SK-N-SH treated with all-trans-retinoic acid at 6 μM for 48 hours (cell line): Measurements from ENCODE around the gene TRIM16.
"Not testable (repeated sequence)": the region's sequence is repeated elsewhere in the genome, so short reads cannot be mapped to it uniquely, and the experiment has no call there.

Experiments used
- ATAC-seq: fragments of 200-7000 bp; cut with Tn5 transposase; 3 replicates; pipeline ENCODE4 v1.9.1; 2020; ENCODE audit warnings: mild to moderate bottlenecking, moderate library complexity
- ARNTL ChIP-seq: fragments of 450-650 bp; formaldehyde crosslinking; IDR thresholded peaks from 2 replicates; pipeline ENCODE4 v1.5.0; 2020; ENCODE audit warnings: low read depth, mild to moderate bottlenecking, moderate library complexity, borderline replicate concordance
- ZNF565 ChIP-seq: fragments of 450-650 bp; formaldehyde crosslinking; conservative IDR thresholded peaks from 2 replicates; pipeline ENCODE4 v1.5.0; 2020; ENCODE audit warnings: low read depth, mild to moderate bottlenecking, moderate library complexity
- TF ChIP-seq, protein P1 (sequence below): fragments of 250-450 bp; sonication (Bioruptor Pico); IDR thresholded peaks from 2 replicates; pipeline ENCODE4 v1.8.0; 2020; ENCODE audit warnings: mild to moderate bottlenecking, moderate library complexity, borderline replicate concordance

TRIM16 gene

DNA sequence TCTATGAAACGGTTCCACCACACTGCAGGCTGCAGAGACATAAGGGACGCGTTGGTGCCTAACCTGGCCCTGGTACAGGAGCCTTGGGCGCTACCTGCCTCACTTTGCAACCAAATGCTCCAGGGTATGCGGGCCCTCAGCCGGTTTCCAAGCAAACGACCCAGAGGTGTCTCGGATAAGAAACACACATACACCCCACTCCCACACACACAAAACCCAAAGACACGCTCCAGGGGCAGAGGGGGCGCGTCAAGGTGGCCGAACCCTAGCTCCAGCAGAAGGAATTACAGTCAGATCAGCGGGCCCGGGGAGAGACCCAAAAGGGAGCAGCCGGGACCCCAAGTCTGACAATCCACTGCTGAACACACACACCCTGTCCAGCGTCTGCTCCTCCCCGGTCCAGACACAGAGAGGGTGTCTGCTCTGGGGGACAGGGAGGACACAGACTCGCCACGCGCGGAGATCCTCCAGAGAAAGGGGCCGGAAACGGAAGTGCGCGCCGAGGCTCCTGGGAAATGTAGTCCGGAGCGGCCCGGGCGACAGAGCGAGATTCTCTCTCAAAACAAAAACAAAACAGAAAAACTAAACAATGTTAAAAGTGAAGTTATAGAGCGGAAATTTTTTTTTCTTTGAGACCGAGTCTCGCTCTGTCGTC, at the start of gene TRIM16:
TSS of gene TRIM16 (minus strand) at position 488 of the 655 bp plus-strand sequence. CDS start 32,702 bp downstream, outside the sequence.
- peak; percentile 97 for ATAC-seq

DNA sequence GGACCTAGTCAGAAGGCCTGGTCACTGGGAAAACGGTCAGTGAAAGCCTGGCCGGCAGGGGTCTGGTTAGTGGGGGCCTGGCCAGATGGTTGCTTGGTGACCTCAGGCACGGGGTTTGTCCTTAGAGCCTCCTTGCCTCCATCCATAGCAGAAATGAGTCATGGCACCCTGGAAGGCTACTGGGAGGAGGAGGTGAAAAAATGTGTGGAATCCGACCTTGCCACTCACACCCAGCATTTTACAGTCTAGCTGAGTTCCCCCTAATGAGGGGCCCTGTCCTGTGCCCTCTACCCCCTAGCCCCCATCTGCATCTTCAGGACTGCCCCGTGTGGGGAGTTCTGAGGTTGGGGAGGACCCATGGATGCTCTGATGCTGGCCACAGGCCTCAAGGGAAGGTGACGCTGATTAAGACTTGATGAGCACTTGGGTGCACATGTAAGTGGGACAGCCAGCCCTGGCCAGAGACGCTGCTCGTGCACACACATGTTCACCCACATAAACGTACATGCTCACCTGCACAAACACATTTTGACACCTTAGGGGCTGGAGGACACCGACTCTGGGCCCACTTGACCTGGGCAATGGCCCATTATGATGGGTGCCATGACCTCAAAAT, 49.2 kb upstream of the TRIM16 start:
- not testable (repeated sequence) for ATAC-seq

DNA sequence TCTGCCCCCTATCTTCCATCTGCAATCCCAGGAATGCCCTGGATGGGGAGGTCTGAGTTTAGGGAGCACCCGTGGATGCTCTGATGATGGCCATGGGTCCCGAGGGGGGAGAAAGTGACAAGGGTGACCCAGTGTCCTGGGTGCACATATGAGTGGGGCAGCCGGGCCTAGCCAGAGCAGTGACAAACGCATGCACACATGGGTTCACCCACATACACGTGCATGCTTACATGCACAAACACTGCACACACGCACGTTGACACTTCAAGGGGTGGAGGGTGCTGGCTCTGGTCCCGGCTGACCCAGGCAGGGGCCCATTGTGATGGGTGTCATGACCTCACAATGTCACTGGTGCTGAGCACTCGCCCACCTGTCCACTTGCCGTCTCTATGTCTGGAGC, 47.8 kb upstream of the TRIM16 start, which contains the start of gene TBC1D26:
TSS of gene TBC1D26 (plus strand) at position 384 of the 400 bp plus-strand sequence. CDS start 3,066 bp downstream, outside the sequence.
- not testable (repeated sequence) for ATAC-seq

DNA sequence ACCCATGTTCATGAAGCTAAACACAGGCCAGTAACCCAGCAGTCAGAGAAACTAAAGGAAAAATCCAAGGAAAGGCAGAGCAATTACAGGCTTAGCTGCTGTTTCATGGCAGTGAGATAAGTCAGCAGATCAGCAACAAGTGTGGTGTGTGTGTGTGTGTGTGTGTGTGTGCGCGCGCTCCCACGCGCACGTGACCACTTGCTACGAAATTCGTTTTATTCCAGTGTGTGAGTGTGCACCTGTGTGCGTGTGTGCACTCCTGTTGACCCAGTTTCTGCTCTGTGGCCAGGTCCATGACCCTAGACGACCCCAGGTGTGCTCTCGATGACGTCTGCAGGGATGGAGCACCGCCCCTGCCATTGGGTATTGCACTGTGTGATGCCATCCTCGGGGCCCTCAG, 46.4 kb upstream of the TRIM16 start:
- not testable (repeated sequence) for ATAC-seq

DNA sequence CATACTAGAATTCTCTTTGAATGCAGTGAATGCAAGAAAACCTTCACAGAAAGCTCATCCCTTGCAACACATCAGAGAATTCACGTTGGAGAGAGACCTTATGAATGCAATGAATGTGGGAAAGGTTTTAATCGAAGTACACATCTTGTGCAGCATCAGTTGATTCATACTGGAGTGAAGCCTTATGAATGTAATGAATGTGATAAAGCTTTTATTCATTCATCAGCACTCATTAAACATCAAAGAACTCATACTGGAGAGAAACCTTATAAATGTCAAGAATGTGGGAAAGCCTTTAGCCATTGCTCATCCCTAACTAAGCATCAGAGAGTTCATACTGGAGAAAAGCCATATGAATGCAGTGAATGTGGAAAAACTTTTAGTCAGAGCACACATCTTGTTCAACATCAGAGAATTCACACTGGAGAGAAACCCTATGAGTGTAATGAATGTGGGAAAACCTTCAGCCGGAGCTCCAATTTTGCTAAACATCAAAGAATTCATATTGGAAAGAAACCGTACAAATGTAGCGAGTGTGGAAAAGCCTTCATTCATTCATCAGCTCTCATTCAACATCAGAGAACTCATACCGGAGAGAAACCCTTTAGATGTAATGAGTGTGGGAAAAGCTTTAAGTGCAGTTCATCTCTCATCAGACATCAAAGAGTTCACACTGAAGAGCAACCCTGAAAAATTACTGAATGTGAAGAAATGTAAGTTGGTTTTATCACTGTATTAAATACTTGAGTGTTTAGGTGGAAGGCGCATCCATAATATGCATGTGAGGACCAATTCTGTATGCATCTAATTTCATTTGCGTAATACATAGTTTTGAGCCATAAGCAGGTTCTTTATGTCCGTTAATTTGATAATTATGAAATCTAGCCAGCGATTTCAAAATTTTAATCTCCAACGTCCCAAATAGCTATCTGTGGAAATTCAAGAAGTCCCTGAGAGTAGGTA, 32.8 kb upstream of the TRIM16 start:
- ATAC-seq: not testable (repeated sequence)

DNA sequence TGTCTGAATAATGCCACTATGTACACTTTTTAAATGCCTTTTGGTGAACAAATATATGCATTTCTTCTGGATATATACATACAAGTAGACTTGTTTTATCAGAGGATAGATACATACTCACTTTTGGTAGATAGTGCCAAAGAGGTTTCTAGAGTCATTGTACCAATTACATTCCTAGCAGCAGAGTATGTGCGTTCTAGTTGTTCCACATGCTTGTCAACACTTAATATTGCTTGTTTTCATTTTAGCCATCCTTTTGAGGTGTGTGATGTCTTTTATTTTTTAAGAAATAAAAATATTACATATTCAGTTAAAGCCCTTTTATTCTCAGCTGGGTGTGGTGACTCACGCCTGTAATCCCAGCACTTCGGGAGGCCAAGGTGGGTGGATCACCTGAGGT, 24.8 kb upstream of the TRIM16 start:
- ATAC-seq: not testable (repeated sequence)

DNA sequence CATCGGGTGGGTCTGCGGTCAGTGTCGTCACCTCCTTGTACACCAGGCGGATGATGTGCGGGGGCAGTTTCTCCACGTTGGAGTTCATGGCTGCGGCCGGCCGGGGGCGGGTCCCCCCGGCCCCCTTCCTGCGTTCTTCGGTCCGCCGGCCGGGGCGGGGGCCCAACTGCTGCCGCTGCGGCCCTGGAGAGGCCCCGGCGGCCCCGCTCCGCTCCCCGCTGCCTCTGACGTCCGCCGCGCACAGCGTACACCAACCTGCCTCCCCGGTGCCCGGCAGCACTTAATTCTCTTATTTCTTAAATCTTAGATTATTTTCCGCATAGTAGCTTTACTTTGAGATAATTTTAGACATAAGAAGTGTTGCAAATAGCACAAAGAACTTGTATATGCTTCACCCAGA, 20.7 kb upstream of the TRIM16 start:
- ATAC-seq: not testable (repeated sequence)

DNA sequence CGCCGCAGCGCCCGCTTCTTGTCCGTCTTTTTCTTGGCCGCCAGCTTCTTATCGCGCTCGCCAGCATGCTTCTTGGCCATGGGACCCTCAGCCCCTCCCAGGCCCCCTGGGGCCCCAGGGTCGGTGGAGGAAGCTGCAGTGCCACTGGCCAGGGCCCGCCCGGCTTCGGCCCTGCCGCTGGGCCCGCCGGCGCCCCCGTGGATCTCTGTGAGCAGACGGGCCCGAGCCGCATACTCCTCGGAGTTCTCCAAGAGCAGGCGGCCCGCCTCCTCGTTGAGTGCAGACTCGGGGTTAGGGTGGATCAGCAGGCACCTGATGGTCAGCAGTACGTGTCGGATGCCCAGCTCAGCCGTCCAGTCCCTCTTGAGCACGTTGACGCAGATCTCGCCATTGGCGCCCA, 20.1 kb upstream of the TRIM16 start:
- not testable (repeated sequence) for ATAC-seq

DNA sequence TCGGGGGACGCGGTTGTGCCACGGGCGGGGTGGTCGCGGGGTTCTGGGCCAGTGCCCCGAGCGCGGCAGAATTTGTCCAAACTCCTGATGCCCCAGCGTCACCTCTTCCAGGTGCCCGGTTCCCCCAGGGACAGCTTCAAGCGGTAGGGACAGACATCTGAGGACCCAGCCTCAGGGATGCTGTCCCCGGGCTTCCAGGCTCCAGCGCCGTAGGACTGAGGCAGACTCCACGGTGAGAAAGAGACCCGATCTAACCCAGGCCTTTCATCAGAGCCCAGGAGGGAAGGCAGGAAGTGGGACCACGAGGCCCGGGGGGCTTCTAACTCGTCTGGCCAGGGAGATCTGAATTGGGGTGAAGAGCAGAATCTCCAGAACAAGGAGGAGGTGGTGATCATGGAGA, 15.8 kb upstream of the TRIM16 start:
- peak; percentile 67 for ATAC-seq

DNA sequence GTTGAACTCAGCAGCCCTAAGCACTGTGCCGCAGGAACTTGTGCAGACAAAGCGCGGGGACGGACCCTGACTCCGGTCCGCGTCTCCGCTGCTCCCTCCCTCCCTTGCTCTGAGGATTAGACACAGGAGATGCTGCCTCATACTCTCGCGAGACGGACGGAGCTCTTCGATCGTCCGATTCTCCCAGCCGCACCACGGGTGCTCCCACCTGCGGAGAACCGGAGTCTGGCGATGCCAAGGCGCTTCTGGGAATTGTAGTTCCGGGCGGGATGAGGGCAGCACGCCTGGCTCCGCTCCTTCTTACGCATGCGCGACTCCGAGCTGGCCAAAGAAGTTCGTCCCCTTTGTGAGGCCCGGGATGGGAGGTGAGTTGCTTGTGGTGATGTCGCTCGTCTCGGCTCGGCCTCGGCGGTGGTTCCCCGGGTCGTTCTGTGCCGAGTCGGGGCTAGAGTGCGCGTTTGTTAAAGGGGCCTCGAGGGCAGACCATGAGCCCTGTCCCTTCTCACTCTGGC, 15.4 kb upstream of the TRIM16 start, which contains the start of gene ZNF286A:
TSS of gene ZNF286A (plus strand) at position 340 of the 512 bp plus-strand sequence. CDS start 578 bp downstream, outside the sequence.
- ATAC-seq: peak; percentile 99

DNA sequence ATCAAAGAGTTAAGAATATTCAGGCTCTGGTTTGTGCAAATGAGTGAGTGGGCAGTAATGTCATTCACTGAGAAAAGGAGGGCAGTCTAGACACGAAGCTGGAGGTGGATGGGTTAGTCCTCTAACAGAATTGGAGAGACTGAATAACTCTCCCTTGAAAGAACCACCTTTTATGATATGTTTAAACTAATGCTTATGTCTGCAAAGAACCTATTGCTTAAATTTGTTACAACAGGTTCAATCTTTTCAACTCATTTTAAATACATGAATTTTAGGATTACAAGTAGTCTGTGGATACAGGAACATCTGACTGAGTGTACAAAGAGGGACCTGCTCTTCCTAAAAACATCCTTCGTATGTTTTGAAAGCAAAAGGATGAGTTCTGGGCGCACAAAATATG, 14.9 kb upstream of the TRIM16 start:
- ATAC-seq: peak; percentile 32

DNA sequence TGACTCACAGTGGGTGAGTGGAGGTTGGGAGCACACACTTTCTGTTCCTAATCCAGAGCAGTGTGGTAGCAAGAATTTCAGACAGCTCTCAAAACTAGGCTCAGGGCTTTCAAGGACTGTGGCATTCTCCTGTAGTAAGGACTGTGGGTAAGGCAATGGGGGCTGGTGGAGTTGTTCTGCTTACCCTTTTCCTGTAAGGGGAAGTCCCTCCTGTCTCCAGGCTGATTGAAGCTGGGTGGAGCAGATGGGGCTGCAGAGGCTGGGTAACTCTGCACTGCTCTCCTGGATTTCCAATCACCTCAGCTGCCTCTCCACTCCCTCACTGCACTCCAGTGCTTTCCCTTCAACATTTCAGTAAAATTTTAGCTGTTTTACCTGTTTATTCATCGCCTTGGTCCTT, 3.4 kb upstream of the TRIM16 start:
- not testable (repeated sequence) for ATAC-seq

DNA sequence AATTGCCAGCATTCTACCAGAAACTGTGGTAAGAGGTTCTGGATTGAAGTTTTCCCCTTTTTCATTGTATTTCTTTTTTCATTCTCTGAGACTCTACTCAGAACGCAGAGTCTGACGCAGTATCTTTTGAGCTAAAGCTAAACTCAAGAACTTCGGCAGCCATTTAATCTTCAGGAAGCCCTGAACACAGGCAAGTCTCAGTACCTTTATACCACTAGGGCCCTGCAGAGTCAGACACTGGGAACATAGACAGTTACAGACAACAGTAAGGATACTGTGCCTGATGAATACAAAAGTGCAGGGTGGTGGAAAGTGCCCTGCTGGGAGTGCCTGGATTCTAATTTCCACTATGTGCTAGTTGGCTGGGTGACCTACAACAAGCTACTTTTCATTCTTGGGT, 976 bp downstream of the TRIM16 start:
- ATAC-seq: peak; percentile 25; the same call in 1 of the 3 replicates

DNA sequence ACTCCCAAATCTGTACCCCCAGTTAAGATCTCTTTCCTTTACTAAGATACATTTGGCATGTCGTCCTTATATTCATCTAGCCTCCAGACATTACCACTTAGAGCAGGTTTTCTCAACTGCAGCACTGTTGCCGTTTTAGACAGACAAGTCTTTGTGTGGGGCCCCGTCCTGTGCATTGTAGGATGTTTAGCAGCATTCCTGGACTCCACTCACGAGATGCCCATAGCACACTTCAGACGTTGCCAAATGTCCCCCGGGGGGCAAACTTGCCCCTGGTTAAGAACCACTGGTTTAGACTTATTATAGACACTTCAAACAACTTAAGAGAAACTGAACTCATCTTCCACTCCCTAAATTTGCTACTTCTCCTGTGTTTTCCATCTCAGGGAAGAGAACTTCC, 8.1 kb downstream of the TRIM16 start:
- not testable (repeated sequence) for ATAC-seq

DNA sequence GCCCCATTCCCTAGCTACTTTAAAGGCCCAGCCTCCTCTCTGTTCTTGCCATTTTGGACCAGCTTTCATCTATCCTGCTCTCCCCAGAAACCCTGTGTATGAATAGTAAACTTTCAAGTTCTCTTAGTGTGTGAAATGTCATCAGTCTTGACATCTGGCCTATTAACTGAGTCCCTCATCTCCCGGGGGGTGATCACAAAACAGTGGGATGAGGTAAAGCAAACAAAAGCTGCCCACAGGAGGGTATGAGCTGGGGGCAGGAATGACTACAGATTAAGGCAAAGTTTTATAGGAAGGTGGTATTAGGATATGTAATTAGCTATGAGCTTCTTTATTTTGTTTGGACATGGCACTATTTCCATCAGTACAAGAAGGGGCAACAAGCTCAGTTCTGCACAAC, 9.5 kb downstream of the TRIM16 start:
- ATAC-seq: not testable (repeated sequence)

DNA sequence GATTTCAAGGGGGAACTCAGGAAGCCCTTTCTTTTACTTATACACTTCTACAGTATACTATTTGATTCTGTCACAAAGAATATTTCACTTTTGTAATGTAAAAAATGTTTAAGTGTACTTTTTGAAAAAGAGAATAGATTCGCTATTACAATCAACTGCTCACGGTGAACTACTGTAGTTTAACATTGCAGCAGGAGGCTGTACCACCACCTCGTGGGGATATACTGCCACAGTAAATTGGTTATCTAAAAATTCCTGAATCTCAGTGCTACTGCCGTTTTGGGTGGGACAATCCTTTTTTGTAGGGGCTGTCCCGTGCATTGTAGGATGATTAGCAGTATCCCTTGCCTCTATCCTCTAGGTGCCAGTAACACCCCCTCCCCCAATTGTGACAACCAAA, 14.6 kb downstream of the TRIM16 start:
- not testable (repeated sequence) for ATAC-seq

DNA sequence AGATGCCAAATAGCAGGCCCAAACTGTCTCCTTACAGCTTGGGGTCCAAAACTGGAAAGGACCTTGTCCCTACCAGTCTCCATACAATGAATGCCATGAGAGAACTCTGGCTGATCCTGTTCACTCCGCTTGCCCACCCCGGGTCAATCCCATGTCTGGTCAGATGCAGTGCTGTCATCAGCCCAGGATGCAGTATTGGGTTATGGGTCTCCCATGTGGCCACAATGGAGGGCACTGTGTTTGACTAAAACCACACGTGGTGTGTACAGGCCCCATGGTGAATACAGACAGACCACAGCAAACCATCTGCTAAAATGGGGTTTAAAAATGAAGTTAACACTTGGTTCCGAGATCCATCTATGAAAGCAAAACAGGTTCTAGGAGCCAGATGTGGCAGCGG, 20.4 kb downstream of the TRIM16 start:
- no peak for ATAC-seq
- TF ChIP-seq ZNF565 (CRISPR knock-in tag) (no peak), ARNTL (CRISPR knock-in tag) (no peak)
- TF ChIP-seq, protein P1, sequence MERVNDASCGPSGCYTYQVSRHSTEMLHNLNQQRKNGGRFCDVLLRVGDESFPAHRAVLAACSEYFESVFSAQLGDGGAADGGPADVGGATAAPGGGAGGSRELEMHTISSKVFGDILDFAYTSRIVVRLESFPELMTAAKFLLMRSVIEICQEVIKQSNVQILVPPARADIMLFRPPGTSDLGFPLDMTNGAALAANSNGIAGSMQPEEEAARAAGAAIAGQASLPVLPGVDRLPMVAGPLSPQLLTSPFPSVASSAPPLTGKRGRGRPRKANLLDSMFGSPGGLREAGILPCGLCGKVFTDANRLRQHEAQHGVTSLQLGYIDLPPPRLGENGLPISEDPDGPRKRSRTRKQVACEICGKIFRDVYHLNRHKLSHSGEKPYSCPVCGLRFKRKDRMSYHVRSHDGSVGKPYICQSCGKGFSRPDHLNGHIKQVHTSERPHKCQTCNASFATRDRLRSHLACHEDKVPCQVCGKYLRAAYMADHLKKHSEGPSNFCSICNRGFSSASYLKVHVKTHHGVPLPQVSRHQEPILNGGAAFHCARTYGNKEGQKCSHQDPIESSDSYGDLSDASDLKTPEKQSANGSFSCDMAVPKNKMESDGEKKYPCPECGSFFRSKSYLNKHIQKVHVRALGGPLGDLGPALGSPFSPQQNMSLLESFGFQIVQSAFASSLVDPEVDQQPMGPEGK (CRISPR knock-in tag): no peak
- TF ChIP-seq, all 23 proteins: peak for 0
